H1 (cell line): ENCODE measurements around the gene CTNNA3.

Source experiments
- BACH1 ChIP-seq: IDR thresholded peaks from 2 replicates; pipeline ENCODE4 v1.6.1; 2012; ENCODE audit warnings: low read length, improper control_type of control experiment
- CREB1 ChIP-seq: IDR thresholded peaks from 2 replicates; pipeline ENCODE4 v1.6.1; 2012; ENCODE audit warnings: inconsistent platforms
- JUND ChIP-seq: IDR thresholded peaks from 2 replicates; pipeline ENCODE4 v1.6.1; 2011; ENCODE audit warnings: mild to moderate bottlenecking, improper control_type of control experiment, low read length
- TBP ChIP-seq: IDR thresholded peaks from 2 replicates; pipeline ENCODE4 v1.6.1; 2011; ENCODE audit warnings: low read depth, low read length, improper control_type of control experiment
- TF ChIP-seq, protein P1 (sequence below): IDR thresholded peaks from 2 replicates; pipeline ENCODE4 v1.6.1; 2012; ENCODE audit warnings: inconsistent platforms
- TF ChIP-seq, protein P2 (sequence below), 3 experiments: IDR thresholded peaks; 1 replicate in 2 of 3; 2 replicates in 1 of 3; pipeline versions ENCODE4 v1.5.1 to v1.6.1; 2011; ENCODE audit warnings: low read length in 3 of 3, mild to moderate bottlenecking in 3 of 3, inconsistent platforms in 2 of 3, low read depth in 1 of 3, moderate library complexity in 1 of 3; ENCODE audit not compliant: insufficient read depth in 1 of 3; ENCODE audit errors: control extremely low read depth in 1 of 3
- TF ChIP-seq, protein P3 (sequence below): IDR thresholded peaks from 2 replicates; pipeline ENCODE4 v1.6.1; 2012; ENCODE audit warnings: low read length, inconsistent platforms

DNA sequence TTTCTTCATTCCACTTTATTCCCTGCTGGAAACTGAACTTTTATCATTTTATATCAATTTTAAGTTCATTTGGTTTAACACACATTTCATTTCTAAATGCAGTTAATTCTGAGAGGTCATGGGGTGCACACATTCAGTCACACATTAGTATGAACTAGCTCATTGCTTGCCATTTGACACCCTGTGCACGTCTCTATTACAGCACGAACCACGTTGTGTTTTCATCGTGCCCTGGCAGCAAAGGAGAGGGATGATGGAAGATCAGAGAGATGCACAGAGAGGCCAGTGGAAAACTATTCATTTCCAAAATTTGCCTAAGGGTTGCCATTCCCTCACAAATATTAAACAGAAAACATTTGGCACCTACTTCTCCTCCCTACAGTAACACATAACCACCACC lies 45.4 kb downstream of the CTNNA3 start:
- TF ChIP-seq, protein P1, sequence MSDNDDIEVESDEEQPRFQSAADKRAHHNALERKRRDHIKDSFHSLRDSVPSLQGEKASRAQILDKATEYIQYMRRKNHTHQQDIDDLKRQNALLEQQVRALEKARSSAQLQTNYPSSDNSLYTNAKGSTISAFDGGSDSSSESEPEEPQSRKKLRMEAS = no peak
- no peak for TF ChIP-seq TBP
- TF ChIP-seq, protein P2, sequence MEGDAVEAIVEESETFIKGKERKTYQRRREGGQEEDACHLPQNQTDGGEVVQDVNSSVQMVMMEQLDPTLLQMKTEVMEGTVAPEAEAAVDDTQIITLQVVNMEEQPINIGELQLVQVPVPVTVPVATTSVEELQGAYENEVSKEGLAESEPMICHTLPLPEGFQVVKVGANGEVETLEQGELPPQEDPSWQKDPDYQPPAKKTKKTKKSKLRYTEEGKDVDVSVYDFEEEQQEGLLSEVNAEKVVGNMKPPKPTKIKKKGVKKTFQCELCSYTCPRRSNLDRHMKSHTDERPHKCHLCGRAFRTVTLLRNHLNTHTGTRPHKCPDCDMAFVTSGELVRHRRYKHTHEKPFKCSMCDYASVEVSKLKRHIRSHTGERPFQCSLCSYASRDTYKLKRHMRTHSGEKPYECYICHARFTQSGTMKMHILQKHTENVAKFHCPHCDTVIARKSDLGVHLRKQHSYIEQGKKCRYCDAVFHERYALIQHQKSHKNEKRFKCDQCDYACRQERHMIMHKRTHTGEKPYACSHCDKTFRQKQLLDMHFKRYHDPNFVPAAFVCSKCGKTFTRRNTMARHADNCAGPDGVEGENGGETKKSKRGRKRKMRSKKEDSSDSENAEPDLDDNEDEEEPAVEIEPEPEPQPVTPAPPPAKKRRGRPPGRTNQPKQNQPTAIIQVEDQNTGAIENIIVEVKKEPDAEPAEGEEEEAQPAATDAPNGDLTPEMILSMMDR (IDR thresholded peaks at IDR 0.05; ENCODE audit: control extremely low read depth in 1 of 3, insufficient read depth in 1 of 3, low read depth in 1 of 3, low read length in 3 of 3) = no peak
- TF ChIP-seq, protein P3, sequence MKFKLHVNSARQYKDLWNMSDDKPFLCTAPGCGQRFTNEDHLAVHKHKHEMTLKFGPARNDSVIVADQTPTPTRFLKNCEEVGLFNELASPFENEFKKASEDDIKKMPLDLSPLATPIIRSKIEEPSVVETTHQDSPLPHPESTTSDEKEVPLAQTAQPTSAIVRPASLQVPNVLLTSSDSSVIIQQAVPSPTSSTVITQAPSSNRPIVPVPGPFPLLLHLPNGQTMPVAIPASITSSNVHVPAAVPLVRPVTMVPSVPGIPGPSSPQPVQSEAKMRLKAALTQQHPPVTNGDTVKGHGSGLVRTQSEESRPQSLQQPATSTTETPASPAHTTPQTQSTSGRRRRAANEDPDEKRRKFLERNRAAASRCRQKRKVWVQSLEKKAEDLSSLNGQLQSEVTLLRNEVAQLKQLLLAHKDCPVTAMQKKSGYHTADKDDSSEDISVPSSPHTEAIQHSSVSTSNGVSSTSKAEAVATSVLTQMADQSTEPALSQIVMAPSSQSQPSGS = no peak
- TF ChIP-seq CREB1 = no peak
- TF ChIP-seq BACH1 = no peak
- no peak for TF ChIP-seq JUND
